Measurements from ENCODE around the gene NYAP1.
"Not testable (repeated sequence)": the region's sequence is repeated elsewhere in the genome, so short reads cannot be mapped to it uniquely, and the experiment has no call there.

Gene NYAP1

GRCh38 chr7:100538348-100538653 is 54.6 kb downstream of the NYAP1 start:
- Histone ChIP-seq H3K27me3 (ENCODE audit: insufficient read depth, poor library complexity, severe bottlenecking) (no peaks in the 10 kb centered on the region), H3K4me1 (ENCODE audit: insufficient read depth, poor library complexity, severe bottlenecking) (peaks cover 8% of the 10 kb centered on the region), H3K9me3 (ENCODE audit: severe bottlenecking) (no peaks in the 10 kb centered on the region), H3K4me3 (ENCODE audit: severe bottlenecking) (peak overlapping the region; percentile 32), H3K27ac (ENCODE audit: poor library complexity, severe bottlenecking) (no peak overlapping the region), H3K36me3 (ENCODE audit: low read depth) (no peaks in the 10 kb centered on the region)
- DNase-seq (ENCODE audit: low spot score) (no peak), ATAC-seq (ENCODE audit: low read depth) (peak; percentile 3; the same call in 1 of the 3 replicates)
- TF ChIP-seq CTCF (IDR thresholded peaks at IDR 0.05; ENCODE audit: poor library complexity, severe bottlenecking): no peak

DNA sequence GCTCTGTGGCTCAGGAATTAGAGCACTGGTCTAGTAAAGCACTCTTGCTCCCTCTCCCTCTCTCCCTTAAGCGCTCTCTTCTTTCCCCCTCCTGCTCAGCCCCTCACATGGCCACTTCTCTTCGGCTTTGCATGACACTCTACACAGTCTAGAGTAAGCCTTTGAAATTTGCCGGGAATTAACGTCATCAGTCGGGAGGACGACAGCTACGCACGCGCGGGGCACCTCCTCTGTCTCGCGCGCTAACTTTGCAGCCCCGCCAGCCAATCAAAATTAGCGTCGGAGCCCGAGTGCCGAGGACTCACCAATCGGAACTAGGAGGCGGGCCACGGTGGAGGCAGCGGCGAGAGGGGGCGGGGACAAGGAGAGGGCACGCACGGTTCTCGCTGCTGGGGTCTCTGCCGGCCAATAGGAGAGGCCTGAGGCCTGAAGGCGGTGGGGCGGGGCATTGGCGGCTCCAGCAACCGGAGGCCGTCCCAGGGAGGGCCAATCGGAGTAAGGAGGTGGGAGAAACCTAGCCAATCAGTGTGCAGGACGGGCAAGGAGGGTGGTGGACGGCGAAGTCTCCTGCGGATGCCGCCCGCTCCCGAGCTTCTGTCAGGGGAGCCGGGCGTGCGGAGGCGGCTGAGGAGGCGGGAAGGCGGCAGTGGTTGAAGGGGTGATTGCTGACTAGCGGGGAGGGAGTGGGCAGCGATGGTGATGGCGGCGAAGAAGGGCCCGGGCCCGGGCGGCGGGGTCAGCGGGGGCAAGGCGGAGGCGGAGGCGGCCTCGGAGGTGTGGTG is 55.1 kb downstream of the NYAP1 start, which contains the start of gene AGFG2:
Gene AGFG2, plus strand, starts transcription at position 550 of the 782 bp plus-strand sequence. Its CDS starts 144 bp downstream, at position 694.
- Histone ChIP-seq H3K27me3 (ENCODE audit: insufficient read depth, poor library complexity, severe bottlenecking) (no peaks in the 10 kb centered on the region), H3K9me3 (ENCODE audit: severe bottlenecking) (no peaks in the 10 kb centered on the region), H3K36me3 (ENCODE audit: low read depth) (no peaks in the 10 kb centered on the region), H3K27ac (ENCODE audit: poor library complexity, severe bottlenecking) (peak within 1 kb of the TSS; percentile 22), H3K4me1 (ENCODE audit: insufficient read depth, poor library complexity, severe bottlenecking) (peaks cover 12% of the 10 kb centered on the region), H3K4me3 (ENCODE audit: severe bottlenecking) (peak within 1 kb of the TSS; percentile 82)
- ATAC-seq (ENCODE audit: low read depth): peak; percentile 98
- peak; percentile 100 for DNase-seq (ENCODE audit: low spot score)
- no peak for TF ChIP-seq CTCF (IDR thresholded peaks at IDR 0.05; ENCODE audit: poor library complexity, severe bottlenecking)

GRCh38 chr7:100539436-100540006 is 55.8 kb downstream of the NYAP1 start:
- DNase-seq (ENCODE audit: low spot score): no peak

DNA sequence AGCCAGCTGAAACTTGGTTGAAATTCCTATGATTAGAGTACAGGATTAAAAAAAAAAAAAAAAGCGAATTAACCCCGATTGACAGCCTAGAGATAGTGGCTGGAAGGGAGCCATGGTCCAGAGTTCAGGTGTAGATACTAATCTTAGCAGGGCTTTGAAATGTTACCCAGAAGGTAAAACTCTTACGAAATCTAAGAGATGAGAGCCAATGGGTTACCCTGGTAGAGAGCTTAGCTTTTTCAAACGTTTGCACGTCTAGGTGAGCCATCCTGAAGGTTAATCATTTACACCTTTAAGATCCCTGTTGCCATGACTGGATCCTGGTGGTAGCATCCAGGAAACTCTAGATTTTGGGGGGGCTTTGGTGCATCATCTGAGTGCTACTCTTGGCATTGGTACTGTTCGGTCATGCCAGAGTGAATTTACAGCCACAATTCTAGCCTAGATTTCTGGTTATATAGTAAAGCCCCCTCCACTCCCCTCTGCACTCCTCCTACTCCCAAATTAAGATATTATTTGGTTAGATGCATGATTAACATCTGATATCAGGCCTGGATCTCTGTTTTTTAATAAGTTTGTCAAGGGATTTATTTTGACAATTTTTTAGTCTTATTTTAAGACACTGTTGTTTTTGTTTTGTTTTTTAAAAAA is 56.5 kb downstream of the NYAP1 start:
- H3K27me3 ChIP-seq (ENCODE audit: insufficient read depth, poor library complexity, severe bottlenecking): no peaks in the 10 kb centered on the region
- DNase-seq (ENCODE audit: low spot score) (no peak), ATAC-seq (ENCODE audit: low read depth) (no peak)
- peak overlapping the region; percentile 82 for H3K4me3 ChIP-seq (ENCODE audit: severe bottlenecking)
- no peaks in the 10 kb centered on the region for H3K9me3 ChIP-seq (ENCODE audit: severe bottlenecking)
- TF ChIP-seq CTCF (IDR thresholded peaks at IDR 0.05; ENCODE audit: poor library complexity, severe bottlenecking): no peak
- no peaks in the 10 kb centered on the region for H3K36me3 ChIP-seq (ENCODE audit: low read depth)
- peaks cover 23% of the 10 kb centered on the region for H3K4me1 ChIP-seq (ENCODE audit: insufficient read depth, poor library complexity, severe bottlenecking)
- H3K27ac ChIP-seq (ENCODE audit: poor library complexity, severe bottlenecking): peak overlapping the region; percentile 22

More at GRCh38 chr7:100539436-100540006, 55.8 kb downstream of the NYAP1 start:
- H3K4me1 ChIP-seq (ENCODE audit: insufficient read depth, poor library complexity, severe bottlenecking): peaks cover 18% of the 10 kb centered on the region
- H3K9me3 ChIP-seq (ENCODE audit: severe bottlenecking): no peaks in the 10 kb centered on the region
- peak overlapping the region; percentile 22 for H3K27ac ChIP-seq (ENCODE audit: poor library complexity, severe bottlenecking)
- no peak for ATAC-seq (ENCODE audit: low read depth)
- no peak for TF ChIP-seq CTCF (IDR thresholded peaks at IDR 0.05; ENCODE audit: poor library complexity, severe bottlenecking)
- H3K27me3 ChIP-seq (ENCODE audit: insufficient read depth, poor library complexity, severe bottlenecking): no peaks in the 10 kb centered on the region
- H3K4me3 ChIP-seq (ENCODE audit: severe bottlenecking): peak overlapping the region; percentile 82
- H3K36me3 ChIP-seq (ENCODE audit: low read depth): no peaks in the 10 kb centered on the region

GRCh38 chr7:100541309-100541708 is 57.6 kb downstream of the NYAP1 start:
- not testable (repeated sequence) for ATAC-seq (ENCODE audit: low read depth); H3K27ac ChIP-seq (ENCODE audit: poor library complexity, severe bottlenecking)

More at GRCh38 chr7:100541309-100541708, 57.6 kb downstream of the NYAP1 start:
- not testable (repeated sequence) for H3K27me3 ChIP-seq (ENCODE audit: insufficient read depth, poor library complexity, severe bottlenecking); DNase-seq (ENCODE audit: low spot score); H3K4me3 ChIP-seq (ENCODE audit: severe bottlenecking); H3K36me3 ChIP-seq (ENCODE audit: low read depth); H3K9me3 ChIP-seq (ENCODE audit: severe bottlenecking)
- H3K4me1 ChIP-seq (ENCODE audit: insufficient read depth, poor library complexity, severe bottlenecking): peaks cover 32% of the 10 kb centered on the region
